ENCODE results near the gene PCP4.
"Not testable (repeated sequence)": the region's sequence is repeated elsewhere in the genome, so short reads cannot be mapped to it uniquely, and the experiment has no call there.

The PCP4 gene

GRCh38 chr21:39882839-39883195 lies 15.6 kb downstream of the PCP4 start:
- Histone ChIP-seq H3K4me1 (ENCODE audit: insufficient read depth, low read length) (no peaks in the 10 kb centered on the region), H3K9me3 (ENCODE audit: control insufficient read depth, insufficient read depth, low read length) (no peaks in the 10 kb centered on the region), H3K9ac (ENCODE audit: low read depth, low read length) (no peak overlapping the region), H3K36me3 (ENCODE audit: insufficient read depth, low read length) (no peaks in the 10 kb centered on the region)

- no peaks in the 10 kb centered on the region for H3K4me1 ChIP-seq (ENCODE audit: insufficient read depth, low read length)
- H3K9me3 ChIP-seq (ENCODE audit: control insufficient read depth, insufficient read depth, low read length), result no peaks in the 10 kb centered on the region
- no peaks in the 10 kb centered on the region for H3K36me3 ChIP-seq (ENCODE audit: insufficient read depth, low read length)
- no peak overlapping the region for H3K9ac ChIP-seq (ENCODE audit: low read depth, low read length)
Observed at GRCh38 chr21:39885119-39885848, 18.0 kb downstream of the PCP4 start.

- H3K9ac ChIP-seq (ENCODE audit: low read depth, low read length), result no peak overlapping the region
- H3K36me3 ChIP-seq (ENCODE audit: insufficient read depth, low read length), result no peaks in the 10 kb centered on the region
- no peaks in the 10 kb centered on the region for H3K4me1 ChIP-seq (ENCODE audit: insufficient read depth, low read length)
- H3K9me3 ChIP-seq (ENCODE audit: control insufficient read depth, insufficient read depth, low read length), result no peaks in the 10 kb centered on the region
Observed at GRCh38 chr21:39888848-39889247, 21.6 kb downstream of the PCP4 start.

GRCh38 chr21:39891111-39891510 lies 23.9 kb downstream of the PCP4 start:
- no peaks in the 10 kb centered on the region for H3K4me1 ChIP-seq (ENCODE audit: insufficient read depth, low read length)
- no peak overlapping the region for H3K9ac ChIP-seq (ENCODE audit: low read depth, low read length)
- no peaks in the 10 kb centered on the region for H3K9me3 ChIP-seq (ENCODE audit: control insufficient read depth, insufficient read depth, low read length)
- no peaks in the 10 kb centered on the region for H3K36me3 ChIP-seq (ENCODE audit: insufficient read depth, low read length)

GRCh38 chr21:39891863-39892262 lies 24.6 kb downstream of the PCP4 start:
- not testable (repeated sequence) for H3K4me1 ChIP-seq (ENCODE audit: insufficient read depth, low read length); H3K36me3 ChIP-seq (ENCODE audit: insufficient read depth, low read length); H3K9ac ChIP-seq (ENCODE audit: low read depth, low read length); H3K9me3 ChIP-seq (ENCODE audit: control insufficient read depth, insufficient read depth, low read length)

GRCh38 chr21:39900491-39900890 lies 33.3 kb downstream of the PCP4 start:
- H3K4me1 ChIP-seq (ENCODE audit: insufficient read depth, low read length), result no peaks in the 10 kb centered on the region
- H3K9ac ChIP-seq (ENCODE audit: low read depth, low read length), result no peak overlapping the region
- H3K36me3 ChIP-seq (ENCODE audit: insufficient read depth, low read length), result no peaks in the 10 kb centered on the region
- no peaks in the 10 kb centered on the region for H3K9me3 ChIP-seq (ENCODE audit: control insufficient read depth, insufficient read depth, low read length)

- H3K9me3 ChIP-seq (ENCODE audit: control insufficient read depth, insufficient read depth, low read length), result no peaks in the 10 kb centered on the region
- no peak overlapping the region for H3K9ac ChIP-seq (ENCODE audit: low read depth, low read length)
Observed at GRCh38 chr21:39900911-39901310, 33.7 kb downstream of the PCP4 start.

GRCh38 chr21:39902986-39903385 lies 35.7 kb downstream of the PCP4 start:
- Histone ChIP-seq H3K9me3 (ENCODE audit: control insufficient read depth, insufficient read depth, low read length) (no peaks in the 10 kb centered on the region), H3K4me1 (ENCODE audit: insufficient read depth, low read length) (no peaks in the 10 kb centered on the region), H3K36me3 (ENCODE audit: insufficient read depth, low read length) (no peaks in the 10 kb centered on the region), H3K9ac (ENCODE audit: low read depth, low read length) (no peak overlapping the region)

More at GRCh38 chr21:39900911-39901310, 33.7 kb downstream of the PCP4 start:
- Histone ChIP-seq H3K36me3 (ENCODE audit: insufficient read depth, low read length) (no peaks in the 10 kb centered on the region), H3K4me1 (ENCODE audit: insufficient read depth, low read length) (no peaks in the 10 kb centered on the region)

GRCh38 chr21:39904457-39904856 lies 37.2 kb downstream of the PCP4 start:
- Histone ChIP-seq H3K9ac (ENCODE audit: low read depth, low read length) (no peak overlapping the region), H3K4me1 (ENCODE audit: insufficient read depth, low read length) (no peaks in the 10 kb centered on the region), H3K36me3 (ENCODE audit: insufficient read depth, low read length) (no peaks in the 10 kb centered on the region), H3K9me3 (ENCODE audit: control insufficient read depth, insufficient read depth, low read length) (no peaks in the 10 kb centered on the region; the same call in 1 of the 2 replicates)

GRCh38 chr21:39908265-39908923 lies 41.2 kb downstream of the PCP4 start:
- Histone ChIP-seq H3K9me3 (ENCODE audit: control insufficient read depth, insufficient read depth, low read length) (no peaks in the 10 kb centered on the region; the same call in 1 of the 2 replicates), H3K4me1 (ENCODE audit: insufficient read depth, low read length) (no peaks in the 10 kb centered on the region), H3K9ac (ENCODE audit: low read depth, low read length) (no peak overlapping the region), H3K36me3 (ENCODE audit: insufficient read depth, low read length) (no peaks in the 10 kb centered on the region)

GRCh38 chr21:39911286-39912199 lies 44.3 kb downstream of the PCP4 start:
- H3K4me1 ChIP-seq (ENCODE audit: insufficient read depth, low read length), result no peaks in the 10 kb centered on the region
- no peak overlapping the region for H3K9ac ChIP-seq (ENCODE audit: low read depth, low read length)
- H3K36me3 ChIP-seq (ENCODE audit: insufficient read depth, low read length), result no peaks in the 10 kb centered on the region
- no peaks in the 10 kb centered on the region; the same call in 1 of the 2 replicates for H3K9me3 ChIP-seq (ENCODE audit: control insufficient read depth, insufficient read depth, low read length)

- Histone ChIP-seq H3K9me3 (ENCODE audit: control insufficient read depth, insufficient read depth, low read length) (no peaks in the 10 kb centered on the region; the same call in 1 of the 2 replicates), H3K4me1 (ENCODE audit: insufficient read depth, low read length) (no peaks in the 10 kb centered on the region), H3K36me3 (ENCODE audit: insufficient read depth, low read length) (no peaks in the 10 kb centered on the region), H3K9ac (ENCODE audit: low read depth, low read length) (no peak overlapping the region)
Observed at GRCh38 chr21:39913706-39914305, 46.6 kb downstream of the PCP4 start.

GRCh38 chr21:39915881-39916280 lies 48.6 kb downstream of the PCP4 start:
- Histone ChIP-seq H3K36me3 (ENCODE audit: insufficient read depth, low read length) (no peaks in the 10 kb centered on the region), H3K9me3 (ENCODE audit: control insufficient read depth, insufficient read depth, low read length) (no peaks in the 10 kb centered on the region), H3K4me1 (ENCODE audit: insufficient read depth, low read length) (no peaks in the 10 kb centered on the region), H3K9ac (ENCODE audit: low read depth, low read length) (no peak overlapping the region)

GRCh38 chr21:39918558-39918957 lies 51.3 kb downstream of the PCP4 start:
- Histone ChIP-seq H3K9ac (ENCODE audit: low read depth, low read length) (no peak overlapping the region), H3K9me3 (ENCODE audit: control insufficient read depth, insufficient read depth, low read length) (no peaks in the 10 kb centered on the region), H3K36me3 (ENCODE audit: insufficient read depth, low read length) (no peaks in the 10 kb centered on the region), H3K4me1 (ENCODE audit: insufficient read depth, low read length) (no peaks in the 10 kb centered on the region)
